Measurements from ENCODE around the gene EXOC4. TPM values are rescaled to one million over a fixed set of nuclear protein-coding genes. Genes with fewer than 3 reads are reported as not detected.

EXOC4 gene
- total RNA-seq, 1 experiment from 2014 or later, result 91.9 TPM

DNA sequence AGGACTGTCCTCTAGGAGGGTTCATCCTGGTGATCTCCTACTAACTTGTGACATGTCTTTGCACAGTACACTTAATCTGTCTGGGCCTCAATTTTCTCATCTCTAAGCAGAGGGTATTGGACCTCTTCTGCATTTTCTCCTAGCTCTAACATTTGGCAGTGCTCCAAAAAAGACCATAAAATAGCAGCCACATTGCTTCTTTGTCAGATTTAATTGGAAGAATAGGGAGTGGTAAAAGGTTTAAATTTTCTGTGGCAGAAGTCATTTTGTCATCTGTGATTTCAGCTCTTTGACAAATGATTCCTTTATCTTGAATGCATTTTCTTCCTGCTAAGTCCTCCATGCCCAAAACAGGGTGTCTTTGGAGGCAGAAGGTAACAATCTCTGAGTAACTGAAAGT, 584.3 kb downstream of the EXOC4 start:
- no peak overlapping the region for H3K27ac Mint-ChIP-seq (ENCODE audit: unreplicated experiment)
- no TSS peak for BruUV-seq (replicated peaks)

DNA sequence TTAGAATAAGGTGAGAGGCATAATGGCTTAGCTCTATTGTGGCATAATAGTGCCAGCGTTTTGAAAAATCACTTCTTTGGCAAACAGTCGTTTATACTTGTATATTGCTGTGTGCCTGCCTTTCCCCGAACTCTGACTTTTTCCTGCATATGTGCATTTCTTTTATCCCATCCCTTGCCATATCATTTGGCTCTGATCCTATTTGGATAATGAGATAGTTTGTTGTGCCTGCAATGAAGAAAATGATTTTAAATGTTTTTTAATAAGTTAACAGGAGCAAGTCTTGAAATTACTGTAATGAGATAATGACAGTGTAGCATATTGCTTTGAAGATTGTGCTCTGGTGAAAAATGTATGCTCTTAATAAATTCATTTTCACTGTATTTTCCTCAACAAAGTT, 586.2 kb downstream of the EXOC4 start:
- Mint-ChIP-seq H3K4me1 (ENCODE audit: low read depth, unreplicated experiment) (no peaks in the 10 kb centered on the region), H3K27ac (ENCODE audit: unreplicated experiment) (no peak overlapping the region), H3K9me3 (ENCODE audit: low read depth, unreplicated experiment) (no peaks in the 10 kb centered on the region), H3K36me3 (ENCODE audit: insufficient read depth, unreplicated experiment) (no peaks in the 10 kb centered on the region), H3K4me3 (ENCODE audit: low read depth, unreplicated experiment) (no peak overlapping the region), H3K27me3 (ENCODE audit: unreplicated experiment) (no peaks in the 10 kb centered on the region)
- DNase-seq, result no peak
- CTCF ChIA-PET, result no interaction called here
- no TSS peak for BruUV-seq (replicated peaks)
- TF ChIP-seq, protein P1, sequence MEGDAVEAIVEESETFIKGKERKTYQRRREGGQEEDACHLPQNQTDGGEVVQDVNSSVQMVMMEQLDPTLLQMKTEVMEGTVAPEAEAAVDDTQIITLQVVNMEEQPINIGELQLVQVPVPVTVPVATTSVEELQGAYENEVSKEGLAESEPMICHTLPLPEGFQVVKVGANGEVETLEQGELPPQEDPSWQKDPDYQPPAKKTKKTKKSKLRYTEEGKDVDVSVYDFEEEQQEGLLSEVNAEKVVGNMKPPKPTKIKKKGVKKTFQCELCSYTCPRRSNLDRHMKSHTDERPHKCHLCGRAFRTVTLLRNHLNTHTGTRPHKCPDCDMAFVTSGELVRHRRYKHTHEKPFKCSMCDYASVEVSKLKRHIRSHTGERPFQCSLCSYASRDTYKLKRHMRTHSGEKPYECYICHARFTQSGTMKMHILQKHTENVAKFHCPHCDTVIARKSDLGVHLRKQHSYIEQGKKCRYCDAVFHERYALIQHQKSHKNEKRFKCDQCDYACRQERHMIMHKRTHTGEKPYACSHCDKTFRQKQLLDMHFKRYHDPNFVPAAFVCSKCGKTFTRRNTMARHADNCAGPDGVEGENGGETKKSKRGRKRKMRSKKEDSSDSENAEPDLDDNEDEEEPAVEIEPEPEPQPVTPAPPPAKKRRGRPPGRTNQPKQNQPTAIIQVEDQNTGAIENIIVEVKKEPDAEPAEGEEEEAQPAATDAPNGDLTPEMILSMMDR (IDR thresholded peaks at IDR 0.05; ENCODE audit: unreplicated experiment), result no peak
- intact Hi-C loops (cut with micrococcal nuclease; ENCODE audit: unreplicated experiment), result no loop called here

More for the DNA sequence above, 584.3 kb downstream of the EXOC4 start:
- Mint-ChIP-seq H3K27me3 (ENCODE audit: unreplicated experiment) (no peaks in the 10 kb centered on the region), H3K4me3 (ENCODE audit: low read depth, unreplicated experiment) (no peak overlapping the region), H3K36me3 (ENCODE audit: insufficient read depth, unreplicated experiment) (no peaks in the 10 kb centered on the region), H3K4me1 (ENCODE audit: low read depth, unreplicated experiment) (no peaks in the 10 kb centered on the region), H3K9me3 (ENCODE audit: low read depth, unreplicated experiment) (no peaks in the 10 kb centered on the region)
- TF ChIP-seq, protein P1 (IDR thresholded peaks at IDR 0.05; ENCODE audit: unreplicated experiment), result no peak
- intact Hi-C loops (cut with micrococcal nuclease; ENCODE audit: unreplicated experiment), result no loop called here
- DNase-seq, result no peak
- CTCF ChIA-PET, result no interaction called here

DNA sequence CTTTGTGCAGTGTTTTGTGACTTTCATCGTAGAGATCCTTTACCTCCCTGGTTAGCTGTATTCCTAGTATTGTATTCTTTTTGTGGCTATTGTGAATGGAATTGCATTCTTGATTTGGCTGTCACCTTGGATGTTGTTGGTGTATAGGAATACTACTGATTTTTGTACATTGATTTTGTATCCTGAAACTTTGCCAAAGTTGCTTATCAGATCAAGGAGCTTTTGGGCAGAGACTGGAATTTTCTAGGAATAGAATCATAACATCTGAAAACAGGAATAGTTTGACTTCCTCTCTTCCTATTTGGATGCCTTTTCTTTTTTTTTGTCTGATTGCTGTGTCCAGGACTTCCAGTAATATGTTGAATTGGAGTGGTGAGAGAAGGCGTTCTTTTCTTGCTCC, 590.5 kb downstream of the EXOC4 start:
- TF ChIP-seq, protein P1 (IDR thresholded peaks at IDR 0.05; ENCODE audit: unreplicated experiment), result no peak
- no peak for DNase-seq
- CTCF ChIA-PET, result interaction anchor here (1.6 kb wide), 1 partner anchor 11 kb away, joined by 5 read pairs; no protein-coding TSS in a partner anchor
- no TSS peak for BruUV-seq (replicated peaks)
- H3K27ac Mint-ChIP-seq (ENCODE audit: unreplicated experiment), result no peak overlapping the region
- H3K4me3 Mint-ChIP-seq (ENCODE audit: low read depth, unreplicated experiment), result no peak overlapping the region
- H3K27me3 Mint-ChIP-seq (ENCODE audit: unreplicated experiment), result no peaks in the 10 kb centered on the region
- intact Hi-C loops (cut with micrococcal nuclease; ENCODE audit: unreplicated experiment), result no loop called here
- no peaks in the 10 kb centered on the region for H3K4me1 Mint-ChIP-seq (ENCODE audit: low read depth, unreplicated experiment)
- H3K36me3 Mint-ChIP-seq (ENCODE audit: insufficient read depth, unreplicated experiment), result no peaks in the 10 kb centered on the region
- H3K9me3 Mint-ChIP-seq (ENCODE audit: low read depth, unreplicated experiment), result no peaks in the 10 kb centered on the region

DNA sequence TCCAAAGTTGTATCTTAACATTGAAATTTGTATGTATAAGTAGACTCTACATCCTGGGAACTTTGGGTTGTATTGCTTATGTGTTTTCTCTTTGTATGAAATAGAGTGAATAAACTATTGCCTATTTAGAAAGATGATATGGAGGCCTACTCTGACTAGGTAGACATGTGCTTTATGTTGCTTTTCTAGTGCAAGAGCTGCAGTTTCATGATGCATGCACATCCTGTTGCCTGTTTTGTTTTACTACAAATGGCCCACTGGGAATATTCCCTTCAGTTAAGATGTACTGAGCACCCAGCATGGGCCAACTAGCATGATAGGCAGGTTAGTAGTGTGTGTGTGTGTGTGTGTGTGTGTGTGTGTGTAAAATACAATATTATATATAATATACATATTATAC, 592.1 kb downstream of the EXOC4 start:
- no peaks in the 10 kb centered on the region for H3K9me3 Mint-ChIP-seq (ENCODE audit: low read depth, unreplicated experiment)
- no peak for DNase-seq
- TF ChIP-seq, protein P1 (IDR thresholded peaks at IDR 0.05; ENCODE audit: unreplicated experiment), result no peak
- BruUV-seq (replicated peaks), result no TSS peak
- no peaks in the 10 kb centered on the region for H3K36me3 Mint-ChIP-seq (ENCODE audit: insufficient read depth, unreplicated experiment)
- CTCF ChIA-PET, result no interaction called here
- H3K27ac Mint-ChIP-seq (ENCODE audit: unreplicated experiment), result no peak overlapping the region
- H3K4me3 Mint-ChIP-seq (ENCODE audit: low read depth, unreplicated experiment), result no peak overlapping the region
- H3K4me1 Mint-ChIP-seq (ENCODE audit: low read depth, unreplicated experiment), result no peaks in the 10 kb centered on the region
- intact Hi-C loops (cut with micrococcal nuclease; ENCODE audit: unreplicated experiment), result no loop called here
- no peaks in the 10 kb centered on the region for H3K27me3 Mint-ChIP-seq (ENCODE audit: unreplicated experiment)

Data from Calu3 (cell line).